ENCODE data around the gene LIPT2. TPM values are rescaled to one million over a fixed set of nuclear protein-coding genes. Genes with fewer than 3 reads are reported as not detected.

Gene LIPT2
- total and polyA plus RNA-seq, 4 donors, result 2.3 to 7.9 (median 5.9) TPM

DNA sequence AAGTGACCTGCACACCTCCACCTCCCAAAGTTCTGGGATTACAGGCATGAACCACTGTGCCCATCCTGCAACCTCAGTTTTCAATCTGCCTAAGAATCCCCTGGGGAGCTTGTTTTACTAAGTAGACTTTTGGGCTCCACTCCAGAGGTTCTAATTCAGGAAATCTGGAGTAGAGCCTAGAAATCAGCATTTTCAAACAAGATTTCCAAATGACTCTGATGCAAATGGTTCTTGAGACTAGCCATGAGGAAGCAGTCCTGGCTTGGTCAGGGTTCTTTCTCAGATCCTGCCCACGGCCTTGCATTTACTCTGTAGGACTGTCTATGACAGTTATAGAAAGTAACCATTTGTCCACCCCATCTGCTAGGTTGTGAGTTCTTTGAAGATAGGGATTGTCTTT is 24.6 kb downstream of the LIPT2 start:
- Histone ChIP-seq H3K27ac (ENCODE audit: low read depth in 1 of 2, low read length in 2 of 2) (no peak overlapping the region), H3K4me3 (ENCODE audit: low read depth in 1 of 3, low read length in 3 of 3) (no peak overlapping the region), H3K9me3 (ENCODE audit: control insufficient read depth in 4 of 4, low read length in 3 of 4) (no peaks in the 10 kb centered on the region), H3K27me3 (ENCODE audit: control insufficient read depth in 4 of 4, insufficient read depth in 4 of 4, low read length in 3 of 4) (no peaks in the 10 kb centered on the region), H3K4me1 (ENCODE audit: control insufficient read depth in 4 of 4, insufficient read depth in 4 of 4, low read length in 3 of 4) (peaks cover 0 to 9% (median 2%) of the 10 kb centered on the region in 4 donors), H3K36me3 (ENCODE audit: control insufficient read depth in 4 of 4, insufficient read depth in 3 of 4, low read depth in 1 of 4, low read length in 3 of 4) (no peaks in the 10 kb centered on the region), H3K9ac (ENCODE audit: low read depth in 1 of 2, low read length in 2 of 2) (no peak overlapping the region)
- DNase-seq (ENCODE audit: low spot score), result no peak
- WGBS, result 89% methylated on average over 1 of the region's 1 CpG
- TF ChIP-seq TAF1 (conservative IDR thresholded peaks at IDR 0.05) (no peak), RAD21 (IDR thresholded peaks at IDR 0.05) (no peak), NR2F2 (IDR thresholded peaks at IDR 0.05) (no peak), FOXA1 (IDR thresholded peaks at IDR 0.05) (no peak), YY1 (IDR thresholded peaks at IDR 0.05) (no peak), JUND (IDR thresholded peaks at IDR 0.05) (no peak), FOXA2 (IDR thresholded peaks at IDR 0.05) (no peak)
- TF ChIP-seq, protein P1, sequence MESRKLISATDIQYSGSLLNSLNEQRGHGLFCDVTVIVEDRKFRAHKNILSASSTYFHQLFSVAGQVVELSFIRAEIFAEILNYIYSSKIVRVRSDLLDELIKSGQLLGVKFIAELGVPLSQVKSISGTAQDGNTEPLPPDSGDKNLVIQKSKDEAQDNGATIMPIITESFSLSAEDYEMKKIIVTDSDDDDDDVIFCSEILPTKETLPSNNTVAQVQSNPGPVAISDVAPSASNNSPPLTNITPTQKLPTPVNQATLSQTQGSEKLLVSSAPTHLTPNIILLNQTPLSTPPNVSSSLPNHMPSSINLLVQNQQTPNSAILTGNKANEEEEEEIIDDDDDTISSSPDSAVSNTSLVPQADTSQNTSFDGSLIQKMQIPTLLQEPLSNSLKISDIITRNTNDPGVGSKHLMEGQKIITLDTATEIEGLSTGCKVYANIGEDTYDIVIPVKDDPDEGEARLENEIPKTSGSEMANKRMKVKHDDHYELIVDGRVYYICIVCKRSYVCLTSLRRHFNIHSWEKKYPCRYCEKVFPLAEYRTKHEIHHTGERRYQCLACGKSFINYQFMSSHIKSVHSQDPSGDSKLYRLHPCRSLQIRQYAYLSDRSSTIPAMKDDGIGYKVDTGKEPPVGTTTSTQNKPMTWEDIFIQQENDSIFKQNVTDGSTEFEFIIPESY (IDR thresholded peaks at IDR 0.05), result no peak
- TF ChIP-seq, protein P2, sequence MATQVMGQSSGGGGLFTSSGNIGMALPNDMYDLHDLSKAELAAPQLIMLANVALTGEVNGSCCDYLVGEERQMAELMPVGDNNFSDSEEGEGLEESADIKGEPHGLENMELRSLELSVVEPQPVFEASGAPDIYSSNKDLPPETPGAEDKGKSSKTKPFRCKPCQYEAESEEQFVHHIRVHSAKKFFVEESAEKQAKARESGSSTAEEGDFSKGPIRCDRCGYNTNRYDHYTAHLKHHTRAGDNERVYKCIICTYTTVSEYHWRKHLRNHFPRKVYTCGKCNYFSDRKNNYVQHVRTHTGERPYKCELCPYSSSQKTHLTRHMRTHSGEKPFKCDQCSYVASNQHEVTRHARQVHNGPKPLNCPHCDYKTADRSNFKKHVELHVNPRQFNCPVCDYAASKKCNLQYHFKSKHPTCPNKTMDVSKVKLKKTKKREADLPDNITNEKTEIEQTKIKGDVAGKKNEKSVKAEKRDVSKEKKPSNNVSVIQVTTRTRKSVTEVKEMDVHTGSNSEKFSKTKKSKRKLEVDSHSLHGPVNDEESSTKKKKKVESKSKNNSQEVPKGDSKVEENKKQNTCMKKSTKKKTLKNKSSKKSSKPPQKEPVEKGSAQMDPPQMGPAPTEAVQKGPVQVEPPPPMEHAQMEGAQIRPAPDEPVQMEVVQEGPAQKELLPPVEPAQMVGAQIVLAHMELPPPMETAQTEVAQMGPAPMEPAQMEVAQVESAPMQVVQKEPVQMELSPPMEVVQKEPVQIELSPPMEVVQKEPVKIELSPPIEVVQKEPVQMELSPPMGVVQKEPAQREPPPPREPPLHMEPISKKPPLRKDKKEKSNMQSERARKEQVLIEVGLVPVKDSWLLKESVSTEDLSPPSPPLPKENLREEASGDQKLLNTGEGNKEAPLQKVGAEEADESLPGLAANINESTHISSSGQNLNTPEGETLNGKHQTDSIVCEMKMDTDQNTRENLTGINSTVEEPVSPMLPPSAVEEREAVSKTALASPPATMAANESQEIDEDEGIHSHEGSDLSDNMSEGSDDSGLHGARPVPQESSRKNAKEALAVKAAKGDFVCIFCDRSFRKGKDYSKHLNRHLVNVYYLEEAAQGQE (IDR thresholded peaks at IDR 0.05), result no peak

DNA sequence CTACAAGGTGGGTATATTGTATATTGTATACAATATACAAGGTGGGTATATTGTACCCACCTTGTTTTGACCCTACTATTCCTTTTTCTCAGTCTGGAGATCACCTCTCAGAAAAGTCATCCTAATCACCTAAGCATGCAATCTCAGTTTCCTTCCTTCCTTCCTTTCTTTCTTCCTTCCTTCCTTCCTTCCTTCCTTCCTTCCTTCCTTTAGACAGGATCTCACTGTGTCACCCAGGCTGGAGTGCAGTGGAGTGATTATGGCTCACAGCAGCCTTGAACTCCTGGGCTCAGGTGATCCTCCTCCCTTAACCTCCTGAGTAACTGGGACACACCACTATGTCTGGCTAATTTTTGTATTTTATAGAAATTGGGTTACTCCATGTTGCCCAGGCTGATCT is 25.0 kb downstream of the LIPT2 start:
- Histone ChIP-seq H3K27ac (ENCODE audit: low read depth in 1 of 2, low read length in 2 of 2) (no peak overlapping the region), H3K9ac (ENCODE audit: low read depth in 1 of 2, low read length in 2 of 2) (no peak overlapping the region), H3K36me3 (ENCODE audit: control insufficient read depth in 4 of 4, insufficient read depth in 3 of 4, low read depth in 1 of 4, low read length in 3 of 4) (no peaks in the 10 kb centered on the region), H3K27me3 (ENCODE audit: control insufficient read depth in 4 of 4, insufficient read depth in 4 of 4, low read length in 3 of 4) (no peaks in the 10 kb centered on the region), H3K9me3 (ENCODE audit: control insufficient read depth in 4 of 4, low read length in 3 of 4) (no peaks in the 10 kb centered on the region), H3K4me1 (ENCODE audit: control insufficient read depth in 4 of 4, insufficient read depth in 4 of 4, low read length in 3 of 4) (peaks cover 0 to 9% (median 2%) of the 10 kb centered on the region in 4 donors), H3K4me3 (ENCODE audit: low read depth in 1 of 3, low read length in 3 of 3) (no peak overlapping the region)
- DNase-seq (ENCODE audit: low spot score), result no peak
- no peak for TF ChIP-seq HNF4A (conservative IDR thresholded peaks at IDR 0.05)
- no peak for TF ChIP-seq EGR1 (IDR thresholded peaks at IDR 0.05; ENCODE audit: low read depth in 2 of 2)
- TF ChIP-seq, protein P1 (IDR thresholded peaks at IDR 0.05), result no peak
- no peak for TF ChIP-seq GABPA (IDR thresholded peaks at IDR 0.05 in 1 of 2, conservative IDR thresholded peaks at IDR 0.05 in 1 of 2)
- TF ChIP-seq, protein P3, sequence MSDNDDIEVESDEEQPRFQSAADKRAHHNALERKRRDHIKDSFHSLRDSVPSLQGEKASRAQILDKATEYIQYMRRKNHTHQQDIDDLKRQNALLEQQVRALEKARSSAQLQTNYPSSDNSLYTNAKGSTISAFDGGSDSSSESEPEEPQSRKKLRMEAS (IDR thresholded peaks at IDR 0.05), result no peak
- no peak for TF ChIP-seq JUND (IDR thresholded peaks at IDR 0.05)
- TF ChIP-seq, protein P4, sequence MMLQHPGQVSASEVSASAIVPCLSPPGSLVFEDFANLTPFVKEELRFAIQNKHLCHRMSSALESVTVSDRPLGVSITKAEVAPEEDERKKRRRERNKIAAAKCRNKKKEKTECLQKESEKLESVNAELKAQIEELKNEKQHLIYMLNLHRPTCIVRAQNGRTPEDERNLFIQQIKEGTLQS (IDR thresholded peaks at IDR 0.05), result no peak
- no peak for TF ChIP-seq NR2F2 (IDR thresholded peaks at IDR 0.05)
- no peak for TF ChIP-seq RAD21 (IDR thresholded peaks at IDR 0.05)
- no peak for TF ChIP-seq YY1 (IDR thresholded peaks at IDR 0.05)
- TF ChIP-seq FOXA1 (IDR thresholded peaks at IDR 0.05), result no peak
